A549 (cell line): Measurements from ENCODE around the gene COQ8B. TPM values are rescaled to one million over a fixed set of nuclear protein-coding genes. Genes with fewer than 3 reads are reported as not detected.

Source experiments
- ATAC-seq, 2 experiments: fragments of 200-7000 bp in 1 of 2; fragments of >200 bp in 1 of 2; cut with Nextera tagmentation in 1 of 2; cut with Tn5 transposase in 1 of 2; 3 replicates each; pipeline versions ENCODE4 v1.8.0 to v1.9.1; 2018 to 2020; ENCODE audit warnings: mild to moderate bottlenecking in 1 of 2, moderate library complexity in 1 of 2
- CTCF ChIA-PET: fragments of 300-600 bp; sonication (Branson Sonifier 250); formaldehyde crosslinking; extraction: SDS; loops from one replicate; lab custom pipeline; 2021; ENCODE audit warnings: antibody characterized with exemption, inconsistent platforms; lab: Yijun Ruan, JAX
- POLR2A ChIA-PET: fragments of 350-600 bp; formaldehyde crosslinking; extraction: SDS; loops from one replicate; lab custom pipeline; 2021; ENCODE audit warnings: antibody characterized with exemption, inconsistent platforms; lab: Yijun Ruan, JAX
- DNase-seq, 2 experiments: peaks; one replicate each; pipeline versions ENCODE4 v3.0.0 to v3.0.0-alpha.2; 2011 to 2016; ENCODE audit warnings: low read depth in 1 of 2, low spot score in 1 of 2
- FAIRE-seq: peaks from 2 replicates; lab custom pipeline; 2011; peaks lifted over from hg19 to GRCh38; lab: Jason Lieb, UNC
- H3K27ac ChIP-seq, 2 experiments: fragments of >200 bp; sonication (Bioruptor Twin); formaldehyde crosslinking; 3 replicates each; pipeline ENCODE4 v1.5.1; 2016 to 2017
- H3K4me1 ChIP-seq: fragments of >200 bp; sonication (Bioruptor Twin); formaldehyde crosslinking; 3 replicates; pipeline ENCODE4 v1.6.1; 2016
- H3K4me2 ChIP-seq: fragments of >200 bp; sonication (Bioruptor Twin); formaldehyde crosslinking; 3 replicates; pipeline ENCODE4 v1.6.1; 2016
- H3K4me3 ChIP-seq: fragments of >200 bp; sonication (Bioruptor Twin); formaldehyde crosslinking; 3 replicates; pipeline ENCODE4 v1.5.1; 2016
- H3K9me3 ChIP-seq: fragments of >200 bp; sonication (Bioruptor Twin); formaldehyde crosslinking; 3 replicates; pipeline ENCODE4 v1.6.1; 2016
- CBX2 ChIP-seq: fragments of 200-600 bp; sonication (generic); IDR thresholded peaks from 2 replicates; pipeline ENCODE4 v1.6.1; 2016; ENCODE audit warnings: low read depth, mild to moderate bottlenecking, borderline replicate concordance
- CHD4 ChIP-seq: fragments of 200-600 bp; sonication (generic); IDR thresholded peaks from 2 replicates; pipeline ENCODE4 v1.6.1; 2016; ENCODE audit warnings: antibody characterized with exemption, mild to moderate bottlenecking, borderline replicate concordance
- CTCF ChIP-seq: fragments of >200 bp; sonication (Bioruptor Twin); formaldehyde crosslinking; IDR thresholded peaks from 3 replicates; pipeline ENCODE4 v1.5.1; 2016
- EHF ChIP-seq: fragments of 250-450 bp; sonication (Bioruptor Pico); IDR thresholded peaks from 2 replicates; pipeline ENCODE4 v1.5.0; 2020; ENCODE audit warnings: mild to moderate bottlenecking
- EP300 ChIP-seq, 2 experiments: fragments of >200 bp; sonication (Bioruptor Twin); formaldehyde crosslinking; IDR thresholded peaks; 2 replicates in 1 of 2; 3 replicates in 1 of 2; pipeline ENCODE4 v1.6.1; 2016 to 2017
- ESRRA ChIP-seq: fragments of 150-350 bp; IDR thresholded peaks from 2 replicates; pipeline ENCODE4 v1.6.1; 2014; ENCODE audit warnings: mild to moderate bottlenecking, low read length, borderline replicate concordance
- FOSB ChIP-seq: fragments of 250-450 bp; sonication (Bioruptor Pico); IDR thresholded peaks from 2 replicates; pipeline ENCODE4 v1.5.0; 2020; ENCODE audit warnings: mild to moderate bottlenecking, moderate library complexity
- FOSL2 ChIP-seq, 2 experiments: fragments of 450-650 bp in 1 of 2; fragments of >200 bp in 1 of 2; sonication (Bioruptor Twin) in 1 of 2; formaldehyde crosslinking; IDR thresholded peaks; 2 replicates each; pipeline versions ENCODE4 v1.5.0 to v1.6.1; 2016 to 2020; ENCODE audit warnings: mild to moderate bottlenecking in 1 of 2, moderate library complexity in 1 of 2
- HDAC2 ChIP-seq: fragments of 200-600 bp; sonication (generic); IDR thresholded peaks from 2 replicates; pipeline ENCODE4 v1.6.1; 2016
- HMGXB4 ChIP-seq: fragments of 250-450 bp; sonication (Bioruptor Pico); IDR thresholded peaks from 2 replicates; pipeline ENCODE4 v1.5.0; 2021; ENCODE audit warnings: mild to moderate bottlenecking, moderate library complexity, borderline replicate concordance
- HOXB13 ChIP-seq: fragments of 250-450 bp; sonication (Bioruptor Pico); IDR thresholded peaks from 2 replicates; pipeline ENCODE4 v1.5.0; 2020; ENCODE audit warnings: low read depth, mild to moderate bottlenecking, moderate library complexity
- JUN ChIP-seq, 2 experiments: fragments of >200 bp; sonication (Bioruptor Twin); formaldehyde crosslinking; IDR thresholded peaks; 2 replicates in 1 of 2; 3 replicates in 1 of 2; pipeline ENCODE4 v1.6.1; 2016 to 2017
- KDM5A ChIP-seq: fragments of 200-600 bp; sonication (generic); IDR thresholded peaks from 2 replicates; pipeline ENCODE4 v1.6.1; 2016; ENCODE audit warnings: antibody characterized with exemption, mild to moderate bottlenecking
- NR3C1 ChIP-seq: fragments of >200 bp; sonication (Bioruptor Twin); formaldehyde crosslinking; IDR thresholded peaks from 3 replicates; pipeline ENCODE4 v1.6.1; 2017
- POLR2A ChIP-seq: IDR thresholded peaks from 2 replicates; pipeline ENCODE4 v1.6.1; 2012; ENCODE audit warnings: mild to moderate bottlenecking, low read length
- RAD21 ChIP-seq, 2 experiments: fragments of >200 bp in 1 of 2; sonication (Bioruptor Twin) in 1 of 2; formaldehyde crosslinking in 1 of 2; IDR thresholded peaks in 1 of 2; conservative IDR thresholded peaks in 1 of 2; 2 replicates in 1 of 2; 3 replicates in 1 of 2; pipeline ENCODE4 v1.6.1; 2012 to 2018; ENCODE audit warnings: inconsistent platforms in 1 of 2
- RARB ChIP-seq: fragments of 250-450 bp; sonication (Bioruptor Pico); IDR thresholded peaks from 2 replicates; pipeline ENCODE4 v1.8.0; 2021; ENCODE audit warnings: mild to moderate bottlenecking, moderate library complexity
- RNF2 ChIP-seq: fragments of 200-600 bp; sonication (generic); IDR thresholded peaks from 2 replicates; pipeline ENCODE4 v1.6.1; 2016; ENCODE audit warnings: low read depth, mild to moderate bottlenecking, antibody characterized with exemption, moderate library complexity, borderline replicate concordance
- SMC3 ChIP-seq: fragments of >200 bp; sonication (Bioruptor Twin); formaldehyde crosslinking; IDR thresholded peaks from 3 replicates; pipeline ENCODE4 v1.6.1; 2018; ENCODE audit warnings: inconsistent platforms
- SREBF2 ChIP-seq: fragments of 450-650 bp; IDR thresholded peaks from 2 replicates; pipeline ENCODE4 v1.6.1; 2014; ENCODE audit warnings: mild to moderate bottlenecking, moderate library complexity
- TFCP2L1 ChIP-seq: fragments of 250-450 bp; sonication (Bioruptor Pico); IDR thresholded peaks from 2 replicates; pipeline ENCODE4 v1.5.0; 2021; ENCODE audit warnings: mild to moderate bottlenecking
- ZFP36 ChIP-seq: fragments of 450-650 bp; IDR thresholded peaks from 2 replicates; pipeline ENCODE4 v1.6.1; 2014; ENCODE audit warnings: borderline replicate concordance; ENCODE audit not compliant: partially characterized antibody
- ZSCAN20 ChIP-seq: fragments of 250-450 bp; sonication (Bioruptor Pico); IDR thresholded peaks from 2 replicates; pipeline ENCODE4 v1.8.0; 2022; ENCODE audit warnings: mild to moderate bottlenecking, moderate library complexity
- WGBS: methylation state at CpG from one replicate; pipeline ENCODE4 v1.1.6; 2017; ENCODE audit errors: missing lambda C conversion rate; 5-methylcytosine and 5-hydroxymethylcytosine counted together
- polyA plus RNA-seq, 4 experiments: library from polyadenylated mRNA; depleted of rRNA in 3 of 4; stranded (reverse); fragments of >200 nt; fragmentation: RNase III in 1 of 4; extraction: RNeasy Plus Mini Kit Qiagen cat#74134 plus additional on column Dnase treatment in 1 of 4; gene quantifications; 2 replicates in 3 of 4; 3 replicates in 1 of 4; pipeline ENCODE4 v1.2.3, GENCODE V29; 2011 to 2017

COQ8B gene
- polyA plus RNA-seq, 2 of the 4 experiments (the other 2 are of a cell fraction) = 47.2 to 63.6 TPM

- Histone ChIP-seq H3K27ac (no peak overlapping the region), H3K4me2 (no peak overlapping the region), H3K9me3 (no peaks in the 10 kb centered on the region), H3K4me1 (peaks cover 13% of the 10 kb centered on the region), H3K4me3 (no peak overlapping the region)
- 87% methylated on average over 12 of the region's 12 CpGs for WGBS
- ChIA-PET POLR2A (interaction anchor here (0.9 to 3.2 kb wide), 4 partner anchors 8 to 52 kb away, joined by 6 to 13 read pairs (median 10); partner anchors contain the start of genes ACTMAP, COQ8B, ITPKC and NUMBL), CTCF (interaction anchor here (0.5 to 15.8 kb wide), 15 partner anchors 10 to 402 kb away, joined by 3 to 199 read pairs (median 3); partner anchors contain the start of gene EGLN2)
- no peak for ATAC-seq
- no peak for TF ChIP-seq HOXB13
- TF ChIP-seq RNF2 = no peak
- TF ChIP-seq FOSB (CRISPR knock-in tag) = no peak
- no peak for TF ChIP-seq HDAC2
- no peak for TF ChIP-seq ZSCAN20 (CRISPR knock-in tag)
- TF ChIP-seq SMC3 = no peak
- no peak for TF ChIP-seq CHD4
- TF ChIP-seq CTCF = no peak
- TF ChIP-seq FOSL2 (IDR thresholded peaks at IDR 0.05) = no peak
- no peak for TF ChIP-seq FOSL2 (CRISPR knock-in tag; IDR thresholded peaks at IDR 0.05)
- no peak for TF ChIP-seq RAD21 (conservative IDR thresholded peaks at IDR 0.05 in 1 of 2, IDR thresholded peaks at IDR 0.05 in 1 of 2)
- no peak for TF ChIP-seq TFCP2L1 (CRISPR knock-in tag)
- TF ChIP-seq ZFP36 = no peak
- no peak for FAIRE-seq
- no peak for DNase-seq
These were observed 26.2 kb upstream of the COQ8B start for GRCh38 chr19:40742886-40743285.

GRCh38 chr19:40742477-40742876, 25.8 kb upstream of the COQ8B start:
- no peak overlapping the region for H3K4me2 ChIP-seq
- TF ChIP-seq POLR2A = peak; percentile 12; the same call in 1 of the 2 replicates
- no peak for TF ChIP-seq ESRRA
- TF ChIP-seq JUN (IDR thresholded peaks at IDR 0.05) = 0 out of 5 replicates have a peak, but pooled peaks of 1 of the 2 experiments have one; percentile 29
- TF ChIP-seq EHF (CRISPR knock-in tag) = no peak
- FAIRE-seq (no peak), ATAC-seq (peak; percentile 3 to 10; a peak in 3 of 6 replicates), DNase-seq (no peak)
- WGBS = 90% methylated on average over 17 of the region's 17 CpGs
- no peak overlapping the region for H3K4me3 ChIP-seq
- no peaks in the 10 kb centered on the region for H3K9me3 ChIP-seq
- ChIA-PET CTCF (interaction anchor here (0.5 to 15.8 kb wide), 17 partner anchors 11 to 322 kb away, joined by 3 to 199 read pairs (median 4); partner anchors contain the start of gene EGLN2), POLR2A (interaction anchor here (0.9 to 3.2 kb wide), 5 partner anchors 8 to 52 kb away, joined by 6 to 13 read pairs (median 7); partner anchors contain the start of genes ACTMAP, COQ8B, ITPKC and NUMBL)
- H3K4me1 ChIP-seq = peaks cover 13% of the 10 kb centered on the region
- H3K27ac ChIP-seq = no peak overlapping the region

GRCh38 chr19:40741527-40742390, 25.1 kb upstream of the COQ8B start:
- ATAC-seq (peak in 1 of 2 experiments; percentile 4; a peak in 2 of 6 replicates), FAIRE-seq (peak; percentile 63), DNase-seq (no peak)
- Histone ChIP-seq H3K4me2 (no peak overlapping the region), H3K27ac (no peak overlapping the region), H3K4me1 (peaks cover 13% of the 10 kb centered on the region), H3K4me3 (no peak overlapping the region), H3K9me3 (no peaks in the 10 kb centered on the region)
- WGBS = 88% methylated on average over 10 of the region's 10 CpGs
- TF ChIP-seq KDM5A (no peak), HMGXB4 (CRISPR knock-in tag) (no peak), FOSL2 (IDR thresholded peaks at IDR 0.05) (no peak), FOSL2 (CRISPR knock-in tag; IDR thresholded peaks at IDR 0.05) (no peak), SREBF2 (no peak), POLR2A (no peak), CBX2 (no peak), NR3C1 (no peak), EP300 (IDR thresholded peaks at IDR 0.05) (no peak), RARB (CRISPR knock-in tag) (no peak), EHF (CRISPR knock-in tag) (no peak)
- ChIA-PET CTCF (interaction anchor here (0.6 to 15.8 kb wide), 13 partner anchors 13 to 707 kb away, joined by 3 to 199 read pairs (median 4); partner anchors contain the start of gene EGLN2), POLR2A (interaction anchor here (0.6 to 3.2 kb wide), 5 partner anchors 9 to 1132 kb away, joined by 3 to 13 read pairs (median 7); partner anchors contain the start of genes ACTMAP, COQ8B, ITPKC and NUMBL)
